ENCODE measurements around the gene PCMT1. TPM values are rescaled to one million over a fixed set of nuclear protein-coding genes. Genes with fewer than 3 reads are reported as not detected.

Gene PCMT1
- total and polyA plus RNA-seq, 2 of the 4 experiments (the other 2 are of a cell fraction): 101 to 109 TPM

DNA sequence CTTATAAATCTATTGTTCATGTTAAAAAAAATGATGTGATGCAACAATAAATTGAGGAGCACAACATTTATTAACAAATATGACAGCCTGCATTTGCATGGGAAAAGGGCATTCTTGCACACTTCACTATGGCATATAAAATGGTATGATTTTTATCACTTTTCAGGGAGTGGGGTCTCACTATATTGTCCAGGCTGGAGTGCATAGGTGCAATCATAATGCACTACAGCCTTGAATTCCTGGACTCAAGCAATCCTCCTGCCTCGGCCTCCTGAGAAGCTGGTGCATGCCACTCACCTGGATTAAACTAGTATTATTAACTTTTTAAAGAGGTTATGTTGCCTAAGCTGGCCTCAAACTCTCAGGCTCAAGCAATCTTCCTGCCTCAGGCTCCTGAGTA, 14.6 kb upstream of the PCMT1 start:
- Histone ChIP-seq H3K27ac (ENCODE audit: insufficient read depth, low read length) (no peak overlapping the region), H3K9me3 (ENCODE audit: control insufficient read depth, insufficient read depth, low read length) (no peaks in the 10 kb centered on the region), H2BK5ac (ENCODE audit: low read depth, low read length, poor library complexity, severe bottlenecking) (no peak overlapping the region), H2AFZ (replicated peaks; ENCODE audit: low read length, poor library complexity) (no peak overlapping the region), H3K79me1 (ENCODE audit: low read depth in 1 of 2, low read length in 2 of 2) (no peaks in the 10 kb centered on the region; a peak in 1 of 4 replicates), H3K23ac (ENCODE audit: low read depth, low read length) (no peak overlapping the region), H3K14ac (replicated peaks; ENCODE audit: low read depth, low read length) (no peak overlapping the region), H4K5ac (ENCODE audit: low read depth, low read length) (no peak overlapping the region), H4K91ac (ENCODE audit: insufficient read depth, low read depth, low read length) (no peak overlapping the region), H3K36me3 (ENCODE audit: control insufficient read depth, insufficient read depth, low read length) (peaks cover 35% of the 10 kb centered on the region), H3K9me1 (ENCODE audit: insufficient read depth, low read length) (no peaks in the 10 kb centered on the region), H3K9ac (ENCODE audit: low read depth, low read length) (no peak overlapping the region), H3K18ac (ENCODE audit: low read depth, low read length) (no peak overlapping the region), H2BK15ac (ENCODE audit: low read depth, low read length) (no peak overlapping the region), H3K4ac (ENCODE audit: low read depth, low read length) (no peak overlapping the region), H4K20me1 (ENCODE audit: insufficient read depth, low read length) (no peaks in the 10 kb centered on the region), H2BK20ac (ENCODE audit: low read depth, low read length) (no peak overlapping the region), H4K8ac (ENCODE audit: low read depth in 2 of 2, low read length in 2 of 2) (no peak overlapping the region), H3K56ac (ENCODE audit: extremely low read depth, insufficient read depth, low read length) (no peak overlapping the region), H3K4me3 (ENCODE audit: insufficient read depth, low read depth, low read length) (no peak overlapping the region), H3K4me1 (ENCODE audit: control insufficient read depth, insufficient read depth, low read length) (no peaks in the 10 kb centered on the region), H3K4me2 (ENCODE audit: low read depth, low read length) (no peak overlapping the region), H2BK120ac (ENCODE audit: low read depth, low read length) (no peak overlapping the region), H3K27me3 (ENCODE audit: control insufficient read depth, insufficient read depth, low read length) (no peaks in the 10 kb centered on the region), H2AK5ac (ENCODE audit: low read depth, low read length) (no peak overlapping the region), H2AK9ac (replicated peaks; ENCODE audit: low read depth, low read length, poor library complexity) (no peak overlapping the region)
- intact Hi-C loops (cut with micrococcal nuclease) (no loop called here), dilution Hi-C loops (cut with HindIII; ENCODE audit: low sequenced_read_pairs, unreplicated experiment) (no loop called here), in situ Hi-C loops (cut with MboI; ENCODE audit: low sequenced_read_pairs) (no loop called here)
- CTCF ChIA-PET: no interaction called here
- POLR2A ChIA-PET (ENCODE audit: unreplicated experiment): interaction anchor here (0.7 kb wide), 1 partner anchor 93 kb away, joined by 12 read pairs; no protein-coding TSS in a partner anchor
- no peak for TF ChIP-seq CEBPB (IDR thresholded peaks at IDR 0.05; ENCODE audit: low read depth, low read length)
- TF ChIP-seq FOS (IDR thresholded peaks at IDR 0.05; ENCODE audit: low read depth, low read length): no peak
- TF ChIP-seq CTCF (conservative IDR thresholded peaks at IDR 0.05; ENCODE audit: low read depth, low read length): no peak
- TF ChIP-seq CHD1 (IDR thresholded peaks at IDR 0.05; ENCODE audit: low read depth, low read length): no peak
- TF ChIP-seq MXI1 (IDR thresholded peaks at IDR 0.05; ENCODE audit: borderline replicate concordance, low read depth, low read length): no peak
- no peak for TF ChIP-seq POLR2A (IDR thresholded peaks at IDR 0.05; ENCODE audit: low read depth, low read length)
- TF ChIP-seq RCOR1 (IDR thresholded peaks at IDR 0.05; ENCODE audit: insufficient replicate concordance, low read length): no peak
- TF ChIP-seq, protein P1, sequence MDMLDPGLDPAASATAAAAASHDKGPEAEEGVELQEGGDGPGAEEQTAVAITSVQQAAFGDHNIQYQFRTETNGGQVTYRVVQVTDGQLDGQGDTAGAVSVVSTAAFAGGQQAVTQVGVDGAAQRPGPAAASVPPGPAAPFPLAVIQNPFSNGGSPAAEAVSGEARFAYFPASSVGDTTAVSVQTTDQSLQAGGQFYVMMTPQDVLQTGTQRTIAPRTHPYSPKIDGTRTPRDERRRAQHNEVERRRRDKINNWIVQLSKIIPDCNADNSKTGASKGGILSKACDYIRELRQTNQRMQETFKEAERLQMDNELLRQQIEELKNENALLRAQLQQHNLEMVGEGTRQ (IDR thresholded peaks at IDR 0.05; ENCODE audit: low read depth, low read length): no peak
- TF ChIP-seq BHLHE40 (IDR thresholded peaks at IDR 0.05; ENCODE audit: low read depth, low read length): no peak
- TF ChIP-seq NFE2L2 (IDR thresholded peaks at IDR 0.05; ENCODE audit: low read depth, low read length): no peak
- no peak for TF ChIP-seq MAZ (IDR thresholded peaks at IDR 0.05; ENCODE audit: borderline replicate concordance, low read depth, low read length)
- no peak for TF ChIP-seq MAFK (IDR thresholded peaks at IDR 0.05; ENCODE audit: low read depth, low read length)
- no peak for TF ChIP-seq ELK1 (IDR thresholded peaks at IDR 0.05; ENCODE audit: borderline replicate concordance, low read depth, low read length)
- TF ChIP-seq RFX5 (IDR thresholded peaks at IDR 0.05; ENCODE audit: low read depth, low read length): no peak
- TF ChIP-seq RAD21 (IDR thresholded peaks at IDR 0.05; ENCODE audit: low read length): no peak
- no peak for TF ChIP-seq SMC3 (IDR thresholded peaks at IDR 0.05; ENCODE audit: low read depth, low read length)
- WGBS, 2 experiments (ENCODE audit: extremely low coverage in 2 of 2, insufficient read length in 1 of 2): no CpG with 5 or more reads among the region's 1 CpG
- DNase-seq: no peak
- no peak for ATAC-seq (ENCODE audit: low read depth)
- no TSS peak for BruUV-seq (replicated peaks)
